Naive thymus-derived CD4-positive, alpha-beta T cell (primary cell): ENCODE measurements around the gene KYAT1. TPM values are rescaled to one million over a fixed set of nuclear protein-coding genes. Genes with fewer than 3 reads are reported as not detected.
"Not testable (repeated sequence)": the region's sequence is repeated elsewhere in the genome, so short reads cannot be mapped to it uniquely, and the experiment has no call there.

ENCODE experiments used
- ATAC-seq: fragments of 150-1000 bp; cut with Tn5 transposase; 2 replicates; pipeline ENCODE4 v1.10.0; 2021; ENCODE audit warnings: mild to moderate bottlenecking, moderate library complexity
- CTCF ChIA-PET: fragments of 350-600 bp; sonication (Branson Sonifier 250); formaldehyde crosslinking; loops from one replicate; lab custom pipeline; 2021; ENCODE audit warnings: antibody characterized with exemption; lab: Charles Lee
- POLR2A ChIA-PET: fragments of 350-600 bp; sonication (Branson Sonifier 250); formaldehyde crosslinking; loops from one replicate; lab custom pipeline; 2021; ENCODE audit warnings: antibody characterized with exemption, inconsistent platforms; lab: Charles Lee
- DNase-seq, 9 donors: peaks; one replicate each; pipeline versions ENCODE4 v3.0.0 to v3.0.0-alpha.2; 2020 to 2022; ENCODE audit warnings: mixed read lengths in 1 of 9
- H3K27ac ChIP-seq: one replicate; pipeline ENCODE4 v1.7.0; 2013; ENCODE audit warnings: mild to moderate bottlenecking, low read depth, low read length, moderate library complexity
- H3K27me3 ChIP-seq, 2 donors: one replicate each; pipeline ENCODE4 v1.7.0; 2013; ENCODE audit warnings: low read length in 2 of 2, mild to moderate bottlenecking in 2 of 2, moderate library complexity in 2 of 2; ENCODE audit not compliant: control insufficient read depth in 2 of 2, insufficient read depth in 2 of 2
- H3K36me3 ChIP-seq, 3 experiments: 1 replicate in 2 of 3; 2 replicates in 1 of 3; pipeline ENCODE4 v1.7.0; 2013; ENCODE audit warnings: low read length in 3 of 3, mild to moderate bottlenecking in 3 of 3, moderate library complexity in 1 of 3; ENCODE audit not compliant: insufficient read depth in 3 of 3, control insufficient read depth in 2 of 3
- H3K4me1 ChIP-seq, 2 donors: one replicate each; pipeline ENCODE4 v1.7.0; 2013; ENCODE audit warnings: low read length in 2 of 2, mild to moderate bottlenecking in 2 of 2, moderate library complexity in 1 of 2; ENCODE audit not compliant: control insufficient read depth in 2 of 2, insufficient read depth in 2 of 2
- H3K4me3 ChIP-seq: 2 replicates; pipeline ENCODE4 v1.7.0; 2013; ENCODE audit warnings: mild to moderate bottlenecking, low read length
- H3K9me3 ChIP-seq, 3 experiments: 1 replicate in 2 of 3; 2 replicates in 1 of 3; pipeline ENCODE4 v1.7.0; 2013; ENCODE audit warnings: low read length in 3 of 3; ENCODE audit not compliant: control insufficient read depth in 2 of 3
- H3K27ac Mint-ChIP-seq, 9 donors: one replicate each; pipeline ENCODE4 v1.8.0; 2020 to 2022; ENCODE audit warnings: mixed read lengths in 9 of 9, mild to moderate bottlenecking in 8 of 9, moderate library complexity in 5 of 9, inconsistent platforms in 2 of 9
- H3K27me3 Mint-ChIP-seq, 5 donors: one replicate each; pipeline ENCODE4 v1.8.0; 2021 to 2022; ENCODE audit warnings: mixed read lengths in 5 of 5, mild to moderate bottlenecking in 1 of 5
- H3K36me3 Mint-ChIP-seq, 5 donors: one replicate each; pipeline ENCODE4 v1.8.0; 2020 to 2022; ENCODE audit warnings: mixed read lengths in 5 of 5, mild to moderate bottlenecking in 3 of 5, inconsistent platforms in 1 of 5
- H3K4me1 Mint-ChIP-seq, 7 donors: one replicate each; pipeline ENCODE4 v1.8.0; 2020 to 2022; ENCODE audit warnings: mixed read lengths in 7 of 7, mild to moderate bottlenecking in 3 of 7, inconsistent platforms in 1 of 7
- H3K4me3 Mint-ChIP-seq, 10 donors: one replicate each; pipeline ENCODE4 v1.8.0; 2020 to 2022; ENCODE audit warnings: mild to moderate bottlenecking in 10 of 10, mixed read lengths in 10 of 10, moderate library complexity in 6 of 10, inconsistent platforms in 2 of 10
- H3K9me3 Mint-ChIP-seq, 11 donors: one replicate each; pipeline ENCODE4 v1.8.0; 2020 to 2022; ENCODE audit warnings: mixed read lengths in 11 of 11, mild to moderate bottlenecking in 4 of 11, inconsistent platforms in 1 of 11, moderate library complexity in 1 of 11
- intact Hi-C, 2 donors: fragments of 100-400 bp; cut with micrococcal nuclease; formaldehyde crosslinking; loops; one replicate each; pipeline ENCODE4 v1.15.1; 2023
- polyA plus RNA-seq, 2 donors: library from polyadenylated mRNA; unstranded; fragments of 300-500 nt; fragmentation: Illumina TruSeq; gene quantifications; one replicate each; pipeline ENCODE4 v1.2.3, GENCODE V29; 2021
- total RNA-seq, 6 experiments: library from RNA in 5 of 6; stranded (reverse) in 5 of 6; gene quantifications; 1 replicate in 5 of 6; 2 replicates in 1 of 6; pipeline ENCODE4 v1.2.3 and lab custom pipeline; 2021 to 2026

KYAT1 gene
- total and polyA plus RNA-seq, 7 experiments from 2014 or later: 7.2 to 18.2 (median 14.2) TPM

DNA sequence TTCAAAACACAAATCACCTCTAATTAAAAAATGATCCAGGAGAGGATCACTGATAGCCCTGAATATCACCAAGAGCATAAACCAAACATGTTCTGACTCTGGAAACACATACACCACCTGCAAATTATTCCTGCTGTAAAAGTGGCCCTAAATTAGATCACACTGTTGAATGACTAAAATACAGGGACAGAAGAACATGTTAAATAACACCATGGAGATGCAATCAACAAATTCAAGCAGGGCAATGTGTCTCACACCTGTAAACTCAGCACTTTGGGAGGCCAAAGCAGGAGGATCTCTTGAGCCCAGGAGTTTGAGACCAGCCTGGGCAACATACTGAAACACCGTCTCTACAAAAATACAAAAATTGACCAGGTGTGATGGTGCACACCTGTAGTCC, 33.9 kb downstream of the KYAT1 start:
- Histone ChIP-seq H3K4me1 (no peaks in the 10 kb centered on the region), H3K9me3 (peaks cover 0 to 4% (median 0%) of the 10 kb centered on the region in 3 experiments), H3K27me3 (no peaks in the 10 kb centered on the region), H3K4me3 (no peak overlapping the region), H3K27ac (no peak overlapping the region), H3K36me3 (peaks cover 0 to 12% (median 0%) of the 10 kb centered on the region in 3 experiments)
- H3K9me3 Mint-ChIP-seq: peaks cover 4 to 25% (median 11%) of the 10 kb centered on the region in 11 donors
- ChIA-PET POLR2A (interaction anchor here (0.6 kb wide), 1 partner anchor 444 kb away, joined by 3 read pairs; no protein-coding TSS in a partner anchor), CTCF (no interaction called here)
- peaks cover 13 to 32% (median 31%) of the 10 kb centered on the region in 5 donors for H3K36me3 Mint-ChIP-seq
- DNase-seq (no peak), ATAC-seq (no peak)
- H3K27ac Mint-ChIP-seq: peak overlapping the region in 1 of 9 donors; percentile 27
- peaks cover 0 to 4% (median 0%) of the 10 kb centered on the region in 7 donors for H3K4me1 Mint-ChIP-seq
- H3K27me3 Mint-ChIP-seq: no peaks in the 10 kb centered on the region
- H3K4me3 Mint-ChIP-seq: no peak overlapping the region
- intact Hi-C loops: no loop called here

DNA sequence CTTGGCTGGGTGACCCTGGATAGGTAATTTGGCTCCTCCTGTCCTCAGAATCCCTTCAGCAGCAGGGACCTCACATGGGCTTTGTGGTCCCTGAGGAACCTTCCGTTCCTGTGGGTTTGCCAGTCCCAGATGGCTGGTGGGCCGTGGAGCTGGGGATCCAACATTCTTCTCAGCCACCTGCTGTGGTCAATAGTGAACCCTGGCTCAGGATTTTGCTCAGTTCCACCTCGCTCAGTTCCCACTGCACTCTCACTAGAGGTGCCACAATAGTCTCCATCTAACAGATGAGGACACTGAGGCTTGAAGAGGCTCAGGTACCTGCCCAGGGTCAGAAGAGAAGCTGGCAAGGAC, 35.1 kb downstream of the KYAT1 start:
- Mint-ChIP-seq H3K36me3 (peaks cover 13 to 37% (median 31%) of the 10 kb centered on the region in 5 donors), H3K27ac (no peak overlapping the region), H3K4me1 (peaks cover 0 to 4% (median 0%) of the 10 kb centered on the region in 7 donors), H3K4me3 (no peak overlapping the region), H3K9me3 (peaks cover 4 to 25% (median 11%) of the 10 kb centered on the region in 11 donors), H3K27me3 (no peaks in the 10 kb centered on the region)
- ChIA-PET CTCF (no interaction called here), POLR2A (no interaction called here)
- ATAC-seq (no peak), DNase-seq (no peak)
- H3K9me3 ChIP-seq: peaks cover 0 to 4% (median 0%) of the 10 kb centered on the region in 3 experiments
- no peaks in the 10 kb centered on the region for H3K27me3 ChIP-seq
- H3K4me3 ChIP-seq: no peak overlapping the region
- H3K4me1 ChIP-seq: no peaks in the 10 kb centered on the region
- peaks cover 0 to 19% (median 0%) of the 10 kb centered on the region in 3 experiments for H3K36me3 ChIP-seq
- no peak overlapping the region for H3K27ac ChIP-seq
- intact Hi-C loops: no loop called here

DNA sequence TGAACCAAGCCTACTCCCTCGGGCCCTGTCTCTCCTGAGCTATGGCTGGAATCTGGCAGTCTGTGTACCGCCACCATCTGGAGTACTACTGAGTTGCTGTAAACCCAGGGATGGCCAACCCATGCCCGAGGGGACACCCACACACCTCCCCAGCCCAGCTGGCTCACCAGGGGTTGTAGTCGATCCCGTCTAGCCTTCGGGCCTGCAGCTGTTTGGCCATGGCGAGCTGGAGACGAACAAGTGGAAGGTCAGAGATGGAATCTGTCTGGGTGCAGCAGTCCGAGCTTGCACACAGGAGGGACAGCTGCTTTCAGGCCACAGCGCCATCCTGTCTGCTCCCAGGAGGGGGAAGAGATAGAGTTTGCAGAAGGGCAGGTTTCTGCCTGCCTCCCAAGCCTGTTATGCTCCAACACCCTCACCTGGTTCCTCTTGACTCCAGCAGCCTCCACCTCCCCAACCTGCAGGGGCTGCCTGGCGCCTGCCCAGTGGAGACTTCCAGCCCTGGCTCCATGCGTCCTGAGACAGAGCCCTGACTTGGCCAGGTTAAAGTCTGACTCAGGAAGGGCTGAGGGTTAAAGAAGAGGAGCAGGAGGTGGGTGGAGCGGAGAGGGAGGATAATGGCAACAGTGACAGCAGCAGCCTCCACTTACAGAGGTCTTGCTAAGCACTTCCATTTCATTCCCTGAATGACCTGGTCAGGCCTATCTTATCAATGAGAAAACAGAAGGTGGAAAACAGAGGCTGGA, 36.4 kb downstream of the KYAT1 start:
- Histone ChIP-seq H3K27me3 (no peaks in the 10 kb centered on the region), H3K4me3 (no peak overlapping the region), H3K27ac (no peak overlapping the region), H3K36me3 (peaks cover 0 to 19% (median 0%) of the 10 kb centered on the region in 3 experiments), H3K4me1 (no peaks in the 10 kb centered on the region), H3K9me3 (no peaks in the 10 kb centered on the region)
- Mint-ChIP-seq H3K27me3 (no peaks in the 10 kb centered on the region), H3K9me3 (peaks cover 0 to 12% (median 1%) of the 10 kb centered on the region in 11 donors), H3K4me3 (no peak overlapping the region), H3K27ac (no peak overlapping the region), H3K36me3 (peaks cover 5 to 26% (median 18%) of the 10 kb centered on the region in 5 donors), H3K4me1 (peaks cover 0 to 4% (median 0%) of the 10 kb centered on the region in 7 donors)
- intact Hi-C loops: no loop called here
- CTCF ChIA-PET: interaction anchor here (0.6 to 1.1 kb wide), 2 partner anchors 12 to 817 kb away, joined by 4 to 7 read pairs; no protein-coding TSS in a partner anchor
- ATAC-seq: no peak
- no peak for DNase-seq
- POLR2A ChIA-PET: no interaction called here

DNA sequence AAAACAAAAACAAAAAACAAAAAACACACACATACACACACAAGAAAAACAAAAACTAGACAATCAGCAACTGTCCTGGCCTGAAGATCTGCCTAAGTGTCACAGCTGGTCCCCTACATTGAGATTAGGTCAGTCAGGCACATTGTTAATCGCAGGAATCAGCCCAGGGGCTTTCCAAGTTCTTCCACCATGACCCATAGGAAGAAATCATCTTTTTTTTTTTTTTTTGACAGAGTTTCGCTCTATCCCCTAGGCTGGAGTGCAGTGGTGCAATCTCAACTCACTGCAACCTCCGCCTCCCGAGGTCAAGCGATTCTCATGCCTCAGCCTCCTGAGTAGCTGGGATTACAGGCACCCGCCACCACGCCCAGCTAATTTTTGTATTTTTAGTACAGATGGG, 38.6 kb downstream of the KYAT1 start:
- H3K27me3 Mint-ChIP-seq, DNase-seq, intact Hi-C loops, H3K9me3 Mint-ChIP-seq, ATAC-seq, H3K4me3 Mint-ChIP-seq, H3K9me3 ChIP-seq, H3K27ac Mint-ChIP-seq, H3K4me3 ChIP-seq, H3K27ac ChIP-seq, H3K4me1 Mint-ChIP-seq, H3K4me1 ChIP-seq, CTCF ChIA-PET, H3K27me3 ChIP-seq: not testable (repeated sequence)
- H3K36me3 ChIP-seq: peaks cover 0 to 29% (median 0%) of the 10 kb centered on the region in 3 experiments
- POLR2A ChIA-PET: interaction anchor here (0.6 to 1.8 kb wide), 3 partner anchors 13 to 108 kb away, joined by 4 to 7 read pairs (median 4); no protein-coding TSS in a partner anchor
- H3K36me3 Mint-ChIP-seq: peaks cover 6 to 23% (median 12%) of the 10 kb centered on the region in 5 donors

DNA sequence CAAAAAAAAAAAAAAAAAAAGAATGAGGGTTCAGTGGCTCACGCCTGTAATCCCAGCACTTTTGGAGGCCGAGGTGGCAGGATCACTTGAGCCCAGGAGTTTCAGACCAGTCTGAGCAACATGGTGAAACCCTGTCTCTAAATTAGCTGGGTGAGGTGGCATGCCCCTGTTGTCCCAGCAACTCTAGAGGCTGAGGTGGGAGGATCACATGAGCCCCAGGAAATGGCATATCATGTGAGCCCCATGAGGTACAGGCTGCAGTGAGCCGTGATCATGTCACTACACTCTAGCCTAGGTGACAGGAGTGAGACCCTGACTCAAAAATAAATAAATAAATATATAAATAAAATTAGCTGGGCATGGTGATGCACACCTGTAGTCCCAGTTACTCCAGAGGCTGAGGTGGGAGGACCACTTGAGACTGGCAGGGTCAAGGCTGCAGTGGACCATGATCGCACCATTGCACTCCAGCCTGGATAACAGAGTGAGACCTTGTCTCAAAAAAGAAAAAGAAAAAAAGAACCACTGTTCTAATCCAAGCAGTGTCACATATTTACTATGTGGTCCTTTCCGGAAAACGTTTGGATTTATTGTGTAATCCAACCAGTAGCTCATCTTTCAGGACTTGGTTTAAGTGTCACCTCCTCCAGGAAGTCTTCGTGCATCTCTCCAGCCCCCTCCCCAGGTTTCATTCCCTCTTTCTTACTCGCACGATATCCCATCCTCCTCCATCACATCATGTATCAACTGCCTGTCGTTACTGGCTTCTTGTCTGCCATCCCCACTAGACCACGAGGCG, 39.9 kb downstream of the KYAT1 start:
- Histone ChIP-seq H3K27ac (no peak overlapping the region), H3K9me3 (no peaks in the 10 kb centered on the region), H3K27me3 (no peaks in the 10 kb centered on the region), H3K4me1 (no peaks in the 10 kb centered on the region), H3K4me3 (no peak overlapping the region), H3K36me3 (peaks cover 0 to 36% (median 0%) of the 10 kb centered on the region in 3 experiments)
- H3K4me1 Mint-ChIP-seq: peaks cover 0 to 3% (median 0%) of the 10 kb centered on the region in 7 donors
- ChIA-PET POLR2A (interaction anchor here (1.4 to 1.8 kb wide), 2 partner anchors 12 to 24 kb away, joined by 4 to 7 read pairs; partner anchors contain the start of gene ENDOG), CTCF (no interaction called here)
- ATAC-seq (no peak), DNase-seq (no peak)
- H3K36me3 Mint-ChIP-seq: peaks cover 5 to 21% (median 7%) of the 10 kb centered on the region in 5 donors
- H3K27me3 Mint-ChIP-seq: no peaks in the 10 kb centered on the region
- intact Hi-C loops: no loop called here
- H3K9me3 Mint-ChIP-seq: no peaks in the 10 kb centered on the region
- peak overlapping the region in 2 of 9 donors; percentile 25 to 62 for H3K27ac Mint-ChIP-seq
- no peak overlapping the region for H3K4me3 Mint-ChIP-seq

DNA sequence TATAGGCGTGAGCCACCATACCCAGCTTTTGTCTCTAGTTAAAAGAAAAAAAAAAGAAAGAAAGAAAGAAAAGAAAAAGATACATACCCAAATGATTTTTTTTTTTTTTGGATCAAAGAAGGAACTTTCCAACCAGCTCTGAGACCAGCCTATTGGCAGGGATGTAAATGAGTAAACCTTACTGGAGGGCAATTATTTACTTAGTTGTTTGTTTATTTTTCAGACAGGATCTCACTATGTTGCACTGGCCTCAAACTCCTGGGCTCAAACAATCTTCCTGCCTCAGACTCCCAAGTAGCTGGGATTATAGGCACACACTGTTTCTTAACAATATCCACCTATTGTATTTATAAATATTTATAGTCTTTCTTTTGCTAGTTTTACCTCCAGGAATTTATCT, 41.2 kb downstream of the KYAT1 start:
- Mint-ChIP-seq H3K27ac (no peak overlapping the region), H3K4me1 (peaks cover 0 to 3% (median 0%) of the 10 kb centered on the region in 7 donors), H3K27me3 (no peaks in the 10 kb centered on the region), H3K4me3 (no peak overlapping the region), H3K36me3 (peaks cover 5 to 21% (median 7%) of the 10 kb centered on the region in 5 donors), H3K9me3 (no peaks in the 10 kb centered on the region)
- ChIA-PET CTCF (no interaction called here), POLR2A (no interaction called here)
- Histone ChIP-seq H3K4me1 (no peaks in the 10 kb centered on the region), H3K36me3 (peaks cover 0 to 38% (median 0%) of the 10 kb centered on the region in 3 experiments), H3K27me3 (no peaks in the 10 kb centered on the region), H3K4me3 (no peak overlapping the region), H3K9me3 (no peaks in the 10 kb centered on the region), H3K27ac (no peak overlapping the region)
- DNase-seq (no peak), ATAC-seq (no peak)
- intact Hi-C loops: no loop called here
